PC-9 (cell line): ENCODE measurements around the gene RETREG2.

ENCODE experiments used
- EZH2 ChIP-seq: fragments of 200-600 bp; sonication (generic); IDR thresholded peaks from 2 replicates; pipeline ENCODE4 v1.8.0; 2017; ENCODE audit warnings: antibody characterized with exemption, low read depth
- TF ChIP-seq, protein P1 (sequence below): fragments of 200-600 bp; sonication (generic); conservative IDR thresholded peaks from 2 replicates; pipeline ENCODE4 v1.6.1; 2017; ENCODE audit warnings: mixed run types, antibody characterized with exemption, mild to moderate bottlenecking, moderate library complexity

DNA sequence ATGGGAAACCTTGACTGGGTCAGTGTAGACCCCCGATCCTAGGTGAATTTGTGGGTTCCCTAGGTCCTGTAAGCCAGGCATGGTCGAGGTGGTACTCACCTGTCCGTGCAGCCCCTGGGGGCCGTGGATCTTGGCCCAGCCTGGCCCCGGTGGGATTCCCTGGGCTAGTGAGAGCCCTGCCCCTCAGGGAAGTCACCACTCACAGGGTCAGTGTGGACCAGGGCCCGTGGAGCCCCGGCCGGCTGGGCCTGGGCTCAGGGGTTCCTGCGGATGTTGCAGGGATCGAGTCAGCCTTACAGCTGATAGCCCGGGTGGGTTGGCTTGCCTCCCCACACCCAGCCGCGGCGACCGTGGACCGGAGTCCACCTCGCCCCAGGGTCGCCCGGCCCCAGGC lies 50.8 kb downstream of the RETREG2 start:
- TF ChIP-seq, protein P1, sequence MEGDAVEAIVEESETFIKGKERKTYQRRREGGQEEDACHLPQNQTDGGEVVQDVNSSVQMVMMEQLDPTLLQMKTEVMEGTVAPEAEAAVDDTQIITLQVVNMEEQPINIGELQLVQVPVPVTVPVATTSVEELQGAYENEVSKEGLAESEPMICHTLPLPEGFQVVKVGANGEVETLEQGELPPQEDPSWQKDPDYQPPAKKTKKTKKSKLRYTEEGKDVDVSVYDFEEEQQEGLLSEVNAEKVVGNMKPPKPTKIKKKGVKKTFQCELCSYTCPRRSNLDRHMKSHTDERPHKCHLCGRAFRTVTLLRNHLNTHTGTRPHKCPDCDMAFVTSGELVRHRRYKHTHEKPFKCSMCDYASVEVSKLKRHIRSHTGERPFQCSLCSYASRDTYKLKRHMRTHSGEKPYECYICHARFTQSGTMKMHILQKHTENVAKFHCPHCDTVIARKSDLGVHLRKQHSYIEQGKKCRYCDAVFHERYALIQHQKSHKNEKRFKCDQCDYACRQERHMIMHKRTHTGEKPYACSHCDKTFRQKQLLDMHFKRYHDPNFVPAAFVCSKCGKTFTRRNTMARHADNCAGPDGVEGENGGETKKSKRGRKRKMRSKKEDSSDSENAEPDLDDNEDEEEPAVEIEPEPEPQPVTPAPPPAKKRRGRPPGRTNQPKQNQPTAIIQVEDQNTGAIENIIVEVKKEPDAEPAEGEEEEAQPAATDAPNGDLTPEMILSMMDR: no peak
- TF ChIP-seq EZH2: no peak
